AG04449 (cell line): Measurements from ENCODE around the gene ADM2.

ENCODE experiments used
- CTCF ChIA-PET: fragments of 350-600 bp; formaldehyde crosslinking; extraction: SDS; loops from one replicate; lab custom pipeline; 2021; ENCODE audit warnings: antibody characterized with exemption; lab: Yijun Ruan, JAX
- POLR2A ChIA-PET: fragments of 400-600, 350-600 bp; formaldehyde crosslinking; extraction: SDS; loops from one replicate; lab custom pipeline; 2020; ENCODE audit warnings: antibody characterized with exemption, inconsistent platforms; lab: Yijun Ruan, JAX
- DNase-seq: peaks from one replicate; pipeline ENCODE4 v3.0.0-alpha.2; 2010; ENCODE audit warnings: low read depth, low spot score
- H3K4me3 ChIP-seq: 2 replicates; pipeline ENCODE4 v1.5.1; 2011; ENCODE audit warnings: low read depth, mild to moderate bottlenecking, control low read depth, low read length
- CTCF ChIP-seq: IDR thresholded peaks from one replicate; pipeline ENCODE4 v1.5.1; 2011; ENCODE audit warnings: mild to moderate bottlenecking, moderate library complexity, low read length, control low read depth, inconsistent platforms; ENCODE audit not compliant: insufficient read depth; ENCODE audit errors: missing control alignments

The ADM2 gene

GRCh38 chr22:50535113-50535512 is 53.8 kb downstream of the ADM2 start:
- DNase-seq = no peak
- ChIA-PET POLR2A (no interaction called here), CTCF (interaction anchor here (1.2 to 3.1 kb wide), 3 partner anchors 8 to 86 kb away, joined by 3 to 14 read pairs (median 4); partner anchors contain the start of gene SCO2)
- TF ChIP-seq CTCF = no peak
- no peak overlapping the region for H3K4me3 ChIP-seq
